NCI-H82 (cell line): Measurements from ENCODE around the gene GRID1.

Source experiments
- DNase-seq: peaks from one replicate; lab custom pipeline; 2025; lab: John Stamatoyannopoulos, UW

Gene GRID1

DNA sequence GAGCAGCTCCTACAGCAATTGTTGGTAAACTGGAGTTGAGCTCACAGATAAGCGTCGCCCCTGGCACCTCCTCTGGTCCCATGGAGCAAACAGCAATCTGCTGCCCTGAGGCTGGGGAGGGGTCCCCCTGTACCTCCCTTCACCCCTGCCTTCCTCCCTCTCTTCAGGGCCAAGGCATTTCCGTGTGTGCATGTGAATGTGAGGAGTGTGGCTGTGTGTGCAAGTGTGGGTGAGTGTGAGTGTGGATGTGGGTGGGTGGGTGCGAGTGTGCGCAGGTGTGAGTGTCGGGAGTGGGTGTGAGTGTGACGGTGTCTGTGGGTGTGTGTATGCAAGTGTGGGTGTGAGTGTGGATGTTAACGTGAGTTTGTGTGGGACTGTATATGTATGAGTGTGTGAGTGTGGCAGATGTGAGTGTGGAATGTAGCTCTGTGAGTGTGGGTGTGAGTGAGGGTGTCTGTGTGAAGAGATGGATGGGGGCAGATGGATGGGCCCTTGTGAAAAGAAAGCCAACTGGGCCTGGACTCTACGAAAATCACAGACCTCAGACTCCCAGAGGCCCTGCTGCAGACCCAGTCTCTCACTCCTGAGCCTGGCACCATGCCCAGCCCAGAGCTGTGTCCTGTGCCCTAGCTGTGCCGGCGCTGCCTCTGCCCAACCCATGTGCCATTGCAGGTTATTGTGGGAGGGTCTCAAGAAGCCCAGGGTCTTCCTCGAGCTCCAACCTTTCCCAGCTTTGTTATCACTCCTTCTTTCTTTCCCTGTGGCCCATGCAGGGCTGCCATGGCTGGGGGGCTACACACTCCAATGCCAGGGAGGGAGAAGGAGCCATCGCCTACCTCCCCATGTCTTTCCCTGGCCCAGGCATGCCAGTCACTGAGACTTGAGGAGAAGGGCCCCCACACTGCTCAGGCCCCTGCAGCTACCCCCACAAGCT, 73.9 kb downstream of the GRID1 start:
- no peak for DNase-seq

DNA sequence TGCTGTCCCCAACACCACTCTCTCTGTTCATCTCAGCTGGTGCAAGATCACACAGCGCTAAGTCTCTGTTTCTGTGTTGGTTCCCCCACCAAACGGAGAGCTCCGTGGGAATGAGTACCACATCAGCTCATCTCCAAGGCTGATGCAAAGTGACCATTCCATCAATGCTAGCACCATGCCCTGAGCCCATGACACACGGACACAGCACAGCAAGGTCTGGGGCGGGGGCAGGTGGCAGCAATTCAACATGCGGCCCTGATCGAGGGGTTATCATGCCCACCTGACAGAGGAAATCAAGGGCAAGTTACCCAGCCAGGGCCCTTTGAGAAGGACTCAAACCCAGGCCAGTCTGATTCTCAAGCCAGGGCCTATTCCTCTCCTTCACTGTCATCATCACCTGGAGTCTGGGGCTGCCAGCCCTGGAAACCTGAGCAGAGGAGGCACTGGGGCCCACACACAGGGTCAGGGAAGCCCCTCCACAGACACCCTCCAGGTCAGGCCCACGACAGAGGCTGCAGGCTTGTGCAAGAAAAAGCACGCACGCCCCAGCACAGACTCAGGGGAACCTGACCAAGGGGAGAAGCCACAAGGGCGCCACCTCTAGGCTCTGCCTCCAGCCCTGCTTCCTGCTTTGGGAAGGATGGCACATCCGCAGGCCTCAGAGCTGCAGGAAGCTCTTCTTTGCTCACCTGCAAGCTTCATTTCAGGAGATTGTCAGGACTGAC, 74.8 kb downstream of the GRID1 start:
- peak; percentile 4 for DNase-seq

DNA sequence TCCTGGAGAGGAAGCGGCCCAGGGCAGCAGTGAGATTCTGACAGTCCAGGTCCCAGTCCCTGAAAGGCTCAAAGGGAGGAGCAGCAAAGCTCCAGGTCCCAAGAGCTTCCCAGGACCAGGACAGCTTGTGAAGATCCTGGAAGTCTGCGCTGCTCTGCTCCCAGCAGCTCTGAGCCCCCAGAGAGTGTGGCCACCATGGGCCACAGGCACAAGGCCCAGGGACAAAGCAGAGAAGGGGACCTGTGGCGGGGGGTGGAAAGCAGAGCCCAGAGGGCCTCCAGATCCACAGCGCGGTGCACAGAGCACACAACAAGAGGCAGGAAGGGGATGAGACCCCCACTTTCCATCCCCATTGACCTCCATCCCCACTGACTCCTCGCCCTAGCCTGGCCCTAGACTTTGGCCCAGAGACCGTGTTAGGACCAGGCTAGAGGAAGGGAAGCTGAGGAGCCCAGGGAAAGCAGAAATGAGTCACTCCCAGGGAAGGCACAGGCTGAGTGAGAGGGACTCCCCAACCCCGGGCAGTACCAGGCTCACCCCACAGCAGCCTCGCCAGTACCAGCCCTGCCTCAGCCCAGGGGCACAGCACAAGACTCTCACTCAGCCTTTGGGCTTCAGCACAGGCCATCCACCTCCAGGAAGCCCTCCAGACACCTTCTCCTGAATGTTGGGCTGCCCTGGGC, 75.5 kb downstream of the GRID1 start:
- no peak for DNase-seq

DNA sequence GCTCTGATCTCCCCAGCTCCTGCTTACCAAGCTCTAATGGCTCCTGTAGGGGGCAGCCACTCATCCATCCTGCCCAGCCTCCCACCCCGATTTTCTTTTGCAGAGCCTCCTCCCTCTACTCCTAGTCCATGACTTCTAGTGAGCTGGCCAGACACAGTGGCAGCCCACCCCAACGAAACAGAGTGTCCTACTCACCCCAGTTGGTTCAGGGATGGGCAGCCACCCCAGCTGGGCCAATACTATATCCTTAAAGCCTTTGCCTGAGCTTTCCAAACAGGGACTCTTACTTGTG, 77.1 kb downstream of the GRID1 start:
- DNase-seq = peak; percentile 12

DNA sequence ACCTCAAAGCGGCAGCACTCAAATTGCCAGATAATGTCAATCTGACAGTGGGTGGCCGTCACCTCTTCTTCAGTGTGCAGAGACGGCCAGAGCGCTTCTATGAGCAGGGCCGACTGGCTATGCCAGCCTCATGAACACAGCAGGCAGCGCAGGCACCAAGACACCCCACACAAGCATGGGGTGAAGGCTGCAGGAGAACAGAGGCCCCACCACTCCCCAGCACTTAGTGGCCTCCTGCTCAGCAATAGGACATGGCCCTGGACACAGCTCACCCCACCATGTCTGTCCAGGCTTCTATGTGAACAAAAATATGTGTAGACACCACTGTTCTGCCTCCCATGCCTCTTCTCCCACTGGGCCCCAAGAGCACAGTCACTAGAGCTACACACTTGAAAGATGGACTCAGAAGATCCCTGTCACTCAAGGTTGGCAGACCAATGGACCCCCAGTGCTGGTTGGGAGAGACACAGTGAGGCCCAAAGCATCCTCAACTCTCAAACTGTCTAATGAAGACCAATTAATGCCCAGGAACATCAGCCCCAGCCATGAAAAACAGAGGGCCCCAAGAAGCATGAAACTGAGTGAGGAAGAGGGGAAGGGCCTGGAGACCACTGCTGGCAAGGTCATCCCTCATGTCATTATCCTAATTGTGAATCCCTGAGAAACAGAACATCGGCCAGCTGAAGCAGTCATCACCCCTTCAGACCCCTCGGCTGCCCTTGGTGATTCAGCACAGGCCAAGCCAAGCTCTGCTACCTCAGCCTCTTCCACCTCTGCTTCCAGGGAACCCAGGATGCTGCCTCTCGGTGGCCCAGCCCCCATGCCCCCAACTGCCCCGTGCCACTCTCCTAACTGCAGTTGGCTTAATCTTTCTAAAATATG, 77.7 kb downstream of the GRID1 start:
- DNase-seq = no peak

- no peak for DNase-seq
Observed at GRCh38 chr10:86287966-86288579, 78.5 kb downstream of the GRID1 start.

DNA sequence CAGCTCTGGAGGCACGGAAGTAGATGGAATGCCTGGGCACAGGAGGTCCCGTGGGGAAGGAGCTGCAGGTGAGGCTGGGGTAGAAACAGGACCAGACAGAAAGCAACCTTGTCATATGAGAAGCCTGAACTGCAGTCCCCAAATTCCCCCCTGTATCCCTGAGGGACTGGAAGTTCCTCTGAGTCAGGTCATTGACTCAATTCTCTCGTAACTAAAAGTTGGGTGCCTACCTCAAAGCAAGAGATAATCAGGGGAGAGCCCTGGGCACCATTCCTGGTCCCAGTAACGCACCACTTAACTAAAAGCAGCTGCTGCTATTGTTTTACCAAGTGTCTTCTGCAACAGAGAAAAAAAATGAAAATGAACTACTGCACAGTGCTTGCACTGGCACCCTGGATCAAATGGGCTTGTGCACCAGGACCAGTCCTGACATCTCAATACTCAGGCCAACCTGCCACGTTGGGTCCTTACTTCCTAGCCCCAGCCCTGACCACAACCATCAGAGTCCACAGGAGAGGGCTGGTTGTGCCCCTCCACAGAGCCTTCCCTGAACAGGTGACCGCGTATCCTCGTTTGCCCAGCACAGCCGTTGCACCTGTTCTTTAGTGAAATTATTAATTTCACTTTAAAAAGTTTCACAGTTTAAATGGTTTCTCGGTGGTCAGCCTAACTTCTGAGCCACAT, 79.3 kb downstream of the GRID1 start:
- no peak for DNase-seq

DNA sequence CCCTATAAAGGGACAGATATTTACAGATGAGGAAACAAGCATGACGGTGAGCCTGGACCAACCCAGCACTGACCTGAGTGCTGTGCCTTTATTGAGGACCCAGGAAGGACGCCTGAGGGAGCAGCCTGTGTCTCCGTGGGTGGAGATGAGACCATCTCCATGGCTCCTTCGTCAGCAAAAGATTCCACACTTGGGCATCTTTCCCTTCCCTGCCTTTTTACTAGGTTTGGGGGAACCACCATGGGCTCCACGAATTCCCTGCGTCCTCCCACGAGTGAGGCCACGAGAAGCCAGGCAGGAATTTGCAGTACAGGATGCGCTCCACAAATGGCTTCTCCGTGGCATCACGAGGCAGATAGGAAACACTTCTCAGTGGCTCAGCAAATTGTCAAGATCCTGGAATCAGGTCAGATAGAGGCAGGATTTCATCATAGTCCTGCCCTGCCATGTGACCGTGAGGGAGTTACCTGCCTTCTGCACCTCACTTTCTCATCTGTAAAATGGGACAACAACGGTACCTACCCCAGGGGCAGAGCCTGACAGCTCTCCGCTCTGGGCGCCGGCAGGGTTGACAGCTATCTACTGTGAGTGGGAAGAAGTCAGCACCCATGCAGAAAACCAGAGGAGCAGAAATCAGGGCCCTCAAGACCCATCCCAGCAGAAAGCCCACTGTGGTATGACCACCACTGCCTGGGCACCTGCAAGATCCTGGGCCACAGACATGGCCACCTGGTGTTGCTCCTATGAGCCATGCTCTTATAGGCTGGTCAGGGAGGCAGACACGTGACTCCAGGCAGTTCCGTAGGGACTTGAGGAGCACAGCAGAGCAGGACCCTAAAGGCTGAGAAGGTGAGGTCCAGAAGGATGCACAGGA, 80.1 kb downstream of the GRID1 start:
- DNase-seq = no peak

GRCh38 chr10:86285136-86285790, 81.3 kb downstream of the GRID1 start:
- DNase-seq = no peak

GRCh38 chr10:86284355-86285105, 82.1 kb downstream of the GRID1 start:
- no peak for DNase-seq

DNA sequence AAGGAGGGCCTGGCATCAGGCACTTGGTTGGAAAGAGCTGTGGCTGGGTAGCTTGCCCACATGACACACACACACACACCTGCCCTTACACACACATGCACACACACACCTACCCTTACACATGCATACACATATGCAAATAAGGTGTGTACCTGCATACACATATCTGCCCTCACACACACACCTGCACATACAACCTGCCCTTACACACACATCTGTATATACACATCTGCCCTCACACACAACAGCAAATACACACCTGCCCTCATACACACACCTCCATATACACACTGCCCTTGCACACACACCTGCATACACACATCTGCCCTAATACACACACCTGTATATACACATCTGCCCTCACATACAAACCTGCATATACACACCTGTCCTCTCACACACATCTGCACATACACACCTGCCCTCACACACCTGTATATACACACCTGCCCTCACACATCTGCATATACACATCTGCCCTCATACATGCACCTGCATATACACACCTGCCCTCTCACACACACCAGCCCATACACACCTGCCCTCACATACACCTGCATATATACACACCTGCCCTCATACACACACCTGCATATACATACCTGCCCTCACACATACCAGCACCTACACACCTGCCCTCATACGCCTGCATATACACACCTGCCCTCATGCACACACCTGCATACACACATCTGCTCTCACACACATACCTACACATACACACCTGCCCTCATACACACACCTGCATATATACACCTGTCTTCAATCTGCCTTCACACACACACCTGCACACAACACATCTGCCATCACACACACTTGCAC, 82.9 kb downstream of the GRID1 start:
- no peak for DNase-seq

- DNase-seq = no peak
Observed at GRCh38 chr10:86282664-86283465, 83.7 kb downstream of the GRID1 start.

DNA sequence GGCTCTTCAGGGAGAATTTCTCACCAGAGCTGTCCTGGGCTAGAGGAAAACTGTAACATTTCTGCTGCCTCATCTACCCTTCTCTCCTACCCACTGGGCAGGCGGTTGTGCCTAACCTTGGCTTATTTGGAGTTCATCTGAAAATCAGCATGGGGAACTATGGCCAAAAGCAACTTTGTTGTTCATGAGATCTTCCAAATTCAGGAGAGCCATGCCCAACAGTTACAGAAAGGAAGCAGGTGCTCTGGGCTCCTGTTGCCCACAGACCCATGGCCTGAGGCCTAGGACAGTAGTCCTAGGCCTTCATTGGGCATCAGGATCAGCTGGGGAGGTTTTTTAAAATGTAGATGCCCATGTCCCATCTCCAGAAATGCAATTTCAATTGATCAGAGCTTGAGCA, 85.2 kb downstream of the GRID1 start:
- DNase-seq = no peak

DNA sequence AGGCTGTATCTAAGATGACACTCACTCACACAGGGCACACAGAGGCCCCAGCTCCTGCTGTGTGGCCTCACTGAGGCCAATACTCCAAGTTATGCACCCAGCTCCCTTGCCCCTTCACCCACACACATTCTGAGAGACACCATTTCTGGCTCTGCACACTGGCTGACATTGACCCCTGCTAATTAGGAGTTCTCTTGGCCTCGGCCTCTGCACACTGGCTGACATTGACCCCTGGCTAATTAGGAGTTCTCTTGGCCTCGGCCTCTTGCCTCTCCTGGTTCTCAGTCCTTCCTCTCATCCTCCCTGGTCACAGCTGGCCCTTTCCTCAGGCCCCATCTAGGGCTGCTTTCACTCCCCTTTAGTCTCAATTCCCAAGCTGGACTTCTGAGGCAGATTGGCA, 97.3 kb downstream of the GRID1 start:
- DNase-seq = no peak

DNA sequence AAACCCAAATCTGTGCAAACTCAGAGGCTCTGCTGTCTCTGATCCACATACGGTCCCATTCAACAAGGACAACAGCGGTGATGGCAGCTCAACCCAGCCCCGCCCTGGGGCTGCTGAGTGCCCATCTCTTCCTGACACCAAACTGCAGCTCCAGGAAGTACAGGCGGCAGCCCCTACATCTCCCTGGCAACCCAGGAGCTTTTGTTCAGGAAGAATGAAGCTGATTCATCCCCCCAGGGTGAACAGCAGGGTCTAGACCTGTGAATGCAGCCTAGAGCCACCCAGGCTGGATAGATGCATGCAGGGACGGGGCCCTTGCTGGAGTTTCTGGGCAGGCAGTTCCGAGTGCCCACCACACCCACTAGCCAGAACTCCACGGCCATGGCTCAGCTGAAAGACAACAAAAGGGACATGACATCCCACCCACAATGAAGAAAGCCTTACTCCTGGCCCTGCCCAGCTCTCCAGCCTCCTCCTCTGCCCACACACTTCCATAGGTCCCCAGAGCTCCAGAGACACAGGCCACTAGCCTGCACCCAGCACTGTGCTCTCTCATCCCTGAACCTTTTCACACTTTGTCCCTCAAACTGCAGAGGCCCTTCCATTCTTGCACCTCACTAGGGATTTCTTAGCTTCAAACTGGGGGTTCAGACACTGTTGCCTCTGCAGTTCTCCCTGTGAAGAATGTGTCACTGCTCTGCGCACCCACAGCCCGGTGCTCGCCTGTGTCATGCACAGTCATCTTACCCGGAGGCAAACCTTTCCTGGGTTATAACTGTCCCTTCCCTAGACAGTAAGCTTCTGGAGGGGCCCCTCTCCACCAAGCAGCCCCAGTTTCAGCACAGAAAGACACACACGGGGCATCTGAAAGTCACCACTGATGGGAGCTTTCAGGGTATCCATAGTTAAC, 99.1 kb downstream of the GRID1 start:
- no peak for DNase-seq
